H1 (cell line): ENCODE measurements around the gene TTC23. TPM values are rescaled to one million over a fixed set of nuclear protein-coding genes. Genes with fewer than 3 reads are reported as not detected.

ENCODE experiments used
- CTCF ChIA-PET: fragments of 300-600 bp; sonication (Branson Sonifier 250); formaldehyde crosslinking; loops from one replicate; lab custom pipeline; 2021; ENCODE audit not compliant: partially characterized antibody; lab: Charles Lee
- POLR2A ChIA-PET: fragments of 300-600 bp; sonication (Branson Sonifier 250); formaldehyde crosslinking; loops from one replicate; lab custom pipeline; 2021; ENCODE audit warnings: inconsistent platforms; ENCODE audit not compliant: partially characterized antibody; lab: Charles Lee
- DNase-seq, 2 experiments: peaks; one replicate each; pipeline versions ENCODE4 v3.0.0 to v3.0.0-alpha.2; 2010 to 2022; ENCODE audit warnings: low spot score in 2 of 2, low read depth in 1 of 2, mixed read lengths in 1 of 2
- FAIRE-seq: peaks from 2 replicates; lab custom pipeline; 2011; peaks lifted over from hg19 to GRCh38; lab: Jason Lieb, UNC
- H2AFZ ChIP-seq: 2 replicates; pipeline ENCODE4 v1.8.1; 2012; ENCODE audit warnings: low read length, inconsistent platforms
- H2AK5ac ChIP-seq: 2 replicates; pipeline ENCODE4 v1.6.1; 2013; ENCODE audit warnings: low read depth, low read length
- H2BK120ac ChIP-seq: replicated peaks from 2 replicates; pipeline ENCODE3; 2013; ENCODE audit warnings: low read depth, low read length, inconsistent platforms
- H2BK12ac ChIP-seq: 2 replicates; pipeline ENCODE4 v1.6.1; 2013; ENCODE audit warnings: low read depth, low read length
- H2BK15ac ChIP-seq: 2 replicates; pipeline ENCODE4 v1.6.1; 2013; ENCODE audit warnings: low read length
- H2BK20ac ChIP-seq: 2 replicates; pipeline ENCODE4 v1.6.1; 2013; ENCODE audit warnings: low read length
- H2BK5ac ChIP-seq: 2 replicates; pipeline ENCODE4 v1.6.1; 2013; ENCODE audit warnings: low read depth, low read length
- H3K14ac ChIP-seq: 2 replicates; pipeline ENCODE4 v1.6.1; 2013; ENCODE audit warnings: inconsistent platforms; ENCODE audit not compliant: insufficient read length
- H3K18ac ChIP-seq: 2 replicates; pipeline ENCODE4 v1.6.1; 2013; ENCODE audit warnings: low read length; ENCODE audit errors: extremely low read depth
- H3K23ac ChIP-seq: 2 replicates; pipeline ENCODE4 v1.6.1; 2013; ENCODE audit warnings: inconsistent platforms; ENCODE audit not compliant: insufficient read length
- H3K23me2 ChIP-seq: 2 replicates; pipeline ENCODE4 v1.6.1; 2013; ENCODE audit warnings: low read depth, low read length
- H3K27ac ChIP-seq: 2 replicates; pipeline ENCODE4 v1.6.1; 2011; ENCODE audit warnings: low read depth, low read length, inconsistent platforms
- H3K27me3 ChIP-seq, 4 experiments: replicated peaks in 1 of 4; 1 replicate in 1 of 4; 2 replicates in 3 of 4; pipeline versions ENCODE4 v1.6.1 to v1.8.1; 2011 to 2013; ENCODE audit warnings: low read length in 3 of 4, mild to moderate bottlenecking in 3 of 4, inconsistent platforms in 2 of 4, mixed read lengths in 2 of 4, moderate library complexity in 1 of 4; ENCODE audit not compliant: control insufficient read depth in 3 of 4, insufficient read depth in 3 of 4; ENCODE audit errors: extremely low read depth in 1 of 4
- H3K36me3 ChIP-seq, 4 experiments: 2 replicates each; pipeline versions ENCODE4 v1.6.1 to v1.8.1; 2011 to 2013; ENCODE audit warnings: mild to moderate bottlenecking in 4 of 4, low read length in 3 of 4, moderate library complexity in 2 of 4, control low read depth in 1 of 4, inconsistent platforms in 1 of 4; ENCODE audit not compliant: insufficient read depth in 4 of 4, control insufficient read depth in 2 of 4
- H3K4ac ChIP-seq: replicated peaks from 2 replicates; pipeline ENCODE3; 2013; ENCODE audit warnings: low read length, low read depth, mixed read lengths, inconsistent platforms; ENCODE audit not compliant: insufficient read length
- H3K4me1 ChIP-seq, 4 experiments: replicated peaks in 1 of 4; 1 replicate in 1 of 4; 2 replicates in 3 of 4; pipeline versions ENCODE4 v1.6.1 to v1.8.1; 2011 to 2013; ENCODE audit warnings: low read length in 3 of 4, inconsistent platforms in 2 of 4, mixed read lengths in 1 of 4; ENCODE audit not compliant: insufficient read depth in 4 of 4, control insufficient read depth in 3 of 4
- H3K4me2 ChIP-seq, 2 experiments: 2 replicates each; pipeline versions ENCODE4 v1.6.1 to v1.8.1; 2011 to 2013; ENCODE audit warnings: low read depth in 2 of 2, low read length in 2 of 2, control low read depth in 1 of 2, inconsistent platforms in 1 of 2, mild to moderate bottlenecking in 1 of 2; ENCODE audit not compliant: insufficient read depth in 1 of 2
- H3K4me3 ChIP-seq, 4 experiments: fragments of 200-600, 300-600 bp in 1 of 4; sonication (generic), shearing (Covaris generic), sonication (Bioruptor Twin) in 1 of 4; 2 replicates each; pipeline versions ENCODE4 v1.5.1 to v1.8.1; 2011 to 2016; ENCODE audit warnings: low read length in 4 of 4, low read depth in 3 of 4, control low read depth in 2 of 4, inconsistent platforms in 2 of 4, mild to moderate bottlenecking in 2 of 4, mixed read lengths in 1 of 4, moderate library complexity in 1 of 4; ENCODE audit not compliant: insufficient read depth in 2 of 4; ENCODE audit errors: extremely low read depth in 1 of 4
- H3K56ac ChIP-seq: replicated peaks from 2 replicates; pipeline ENCODE3; 2013; ENCODE audit warnings: low read depth, mild to moderate bottlenecking, mixed read lengths, low read length, inconsistent platforms; ENCODE audit not compliant: insufficient read length
- H3K79me1 ChIP-seq: 2 replicates; pipeline ENCODE4 v1.6.1; 2013; ENCODE audit warnings: low read depth, low read length, control low read depth
- H3K79me2 ChIP-seq, 2 experiments: 2 replicates each; pipeline versions ENCODE4 v1.6.1 to v1.8.1; 2012 to 2013; ENCODE audit warnings: low read length in 2 of 2, mild to moderate bottlenecking in 2 of 2, inconsistent platforms in 1 of 2; ENCODE audit not compliant: insufficient read depth in 2 of 2, control insufficient read depth in 1 of 2
- H3K9ac ChIP-seq, 4 experiments: replicated peaks in 1 of 4; 1 replicate in 1 of 4; 2 replicates in 3 of 4; pipeline versions ENCODE4 v1.6.1 to v1.8.1; 2011 to 2013; ENCODE audit warnings: low read depth in 3 of 4, low read length in 3 of 4, control low read depth in 2 of 4, mild to moderate bottlenecking in 2 of 4, moderate library complexity in 2 of 4, inconsistent platforms in 1 of 4; ENCODE audit errors: extremely low read depth in 1 of 4
- H3K9me3 ChIP-seq, 2 experiments: 2 replicates each; pipeline versions ENCODE4 v1.6.1 to v1.8.1; 2012 to 2013; ENCODE audit warnings: mild to moderate bottlenecking in 2 of 2, moderate library complexity in 2 of 2, control low read depth in 1 of 2, inconsistent platforms in 1 of 2, low read depth in 1 of 2, low read length in 1 of 2, mixed read lengths in 1 of 2; ENCODE audit not compliant: insufficient read depth in 2 of 2
- H4K20me1 ChIP-seq, 2 experiments: replicated peaks in 1 of 2; 2 replicates each; pipeline versions ENCODE3 to v1.8.1; 2011 to 2013; ENCODE audit warnings: inconsistent platforms in 2 of 2, low read length in 2 of 2, mild to moderate bottlenecking in 1 of 2; ENCODE audit not compliant: insufficient read depth in 2 of 2, control insufficient read depth in 1 of 2
- H4K5ac ChIP-seq: 2 replicates; pipeline ENCODE4 v1.6.1; 2013; ENCODE audit warnings: low read length, low read depth, mixed read lengths, inconsistent platforms; ENCODE audit not compliant: insufficient read length
- H4K8ac ChIP-seq: 2 replicates; pipeline ENCODE4 v1.8.0; 2013; ENCODE audit warnings: mild to moderate bottlenecking, moderate library complexity, low read length, inconsistent platforms; ENCODE audit not compliant: insufficient read depth; ENCODE audit errors: extremely low read depth
- H4K91ac ChIP-seq: replicated peaks from 2 replicates; pipeline ENCODE3; 2013; ENCODE audit warnings: low read length, mixed read lengths, inconsistent platforms; ENCODE audit not compliant: insufficient read length
- ATF2 ChIP-seq: IDR thresholded peaks from 2 replicates; pipeline ENCODE4 v1.6.1; 2012; ENCODE audit warnings: low read length, inconsistent platforms
- BCL11A ChIP-seq, 2 experiments: IDR thresholded peaks; one replicate each; pipeline ENCODE4 v1.6.1; 2011; ENCODE audit warnings: low read depth in 2 of 2, low read length in 2 of 2, mild to moderate bottlenecking in 2 of 2
- EP300 ChIP-seq, 2 experiments: IDR thresholded peaks; 1 replicate in 1 of 2; 2 replicates in 1 of 2; pipeline ENCODE4 v1.6.1; 2011 to 2012; ENCODE audit warnings: low read depth in 2 of 2, low read length in 2 of 2, mild to moderate bottlenecking in 2 of 2, borderline replicate concordance in 1 of 2, inconsistent platforms in 1 of 2, moderate library complexity in 1 of 2
- KDM1A ChIP-seq: fragments of 200-600, 300-600 bp; sonication (generic); IDR thresholded peaks from 2 replicates; pipeline ENCODE4 v1.7.1; 2016; ENCODE audit warnings: mild to moderate bottlenecking, low read length, borderline replicate concordance
- POLR2A ChIP-seq, 2 experiments: IDR thresholded peaks; 1 replicate in 1 of 2; 2 replicates in 1 of 2; pipeline ENCODE4 v1.6.1; 2011; ENCODE audit warnings: low read depth in 2 of 2, low read length in 2 of 2, mild to moderate bottlenecking in 2 of 2; ENCODE audit errors: control extremely low read depth in 1 of 2
- RAD21 ChIP-seq, 2 experiments: IDR thresholded peaks in 1 of 2; conservative IDR thresholded peaks in 1 of 2; 2 replicates each; pipeline ENCODE4 v1.6.1; 2011; ENCODE audit warnings: low read depth in 2 of 2, low read length in 2 of 2, improper control_type of control experiment in 1 of 2, inconsistent platforms in 1 of 2, mild to moderate bottlenecking in 1 of 2, moderate library complexity in 1 of 2
- RFX5 ChIP-seq: IDR thresholded peaks from 2 replicates; pipeline ENCODE4 v1.6.1; 2011; ENCODE audit warnings: low read depth, low read length, improper control_type of control experiment, borderline replicate concordance
- SP2 ChIP-seq: IDR thresholded peaks from 2 replicates; pipeline ENCODE4 v1.6.1; 2012; ENCODE audit warnings: mild to moderate bottlenecking, low read length, inconsistent platforms
- TBP ChIP-seq: IDR thresholded peaks from 2 replicates; pipeline ENCODE4 v1.6.1; 2011; ENCODE audit warnings: low read depth, low read length, improper control_type of control experiment
- WGBS, 2 experiments: shearing (Covaris generic) in 1 of 2; methylation state at CpG; one replicate each; pipeline versions ENCODE4 v1.1.6 to v1.1.7; 2013 to 2015; ENCODE audit warnings: low lambda C conversion rate in 2 of 2, mixed read lengths in 2 of 2, inconsistent platforms in 1 of 2, low coverage in 1 of 2, missing lambda C conversion rate in 1 of 2; ENCODE audit not compliant: insufficient replicate concordance in 2 of 2, insufficient coverage in 1 of 2, insufficient read length in 1 of 2; ENCODE audit errors: extremely low coverage in 1 of 2, missing lambda C conversion rate in 1 of 2; 5-methylcytosine and 5-hydroxymethylcytosine counted together
- polyA plus RNA-seq, 7 experiments: library from polyadenylated mRNA; depleted of rRNA in 3 of 7; stranded (reverse) in 5 of 7; unstranded in 2 of 7; fragments of >200 nt in 5 of 7; fragments of 200-250 nt in 2 of 7; gene quantifications; 1 replicate in 5 of 7; 2 replicates in 1 of 7; 4 replicates in 1 of 7; pipeline versions ENCODE4 v1.2.1 to v1.2.3, GENCODE V29; 2011 to 2013; ENCODE audit warnings: missing spikeins in 2 of 7, mixed read lengths in 2 of 7
- total RNA-seq: library from RNA; stranded (reverse); fragmentation: NEBNext Ultra II Directional; extraction: Animal tissue kit (Norgen Biotek cat#: 25700); gene quantifications from 2 replicates; pipeline ENCODE4 v1.2.1, GENCODE V29; 2021
- TF ChIP-seq, protein P1 (sequence below): IDR thresholded peaks from 2 replicates; pipeline ENCODE4 v1.6.1; 2011; ENCODE audit warnings: low read length, improper control_type of control experiment

TTC23 gene
- total and polyA plus RNA-seq, 2 of the 8 experiments (the other 6 are each of a cell fraction or from before 2014, with no cell fraction given), result 4.8 to 23.0 TPM

- H4K5ac ChIP-seq, result no peak overlapping the region
- ChIA-PET CTCF (interaction anchor here (1.4 to 2.5 kb wide), 3 partner anchors 12 to 95 kb away, joined by 3 to 10 read pairs (median 6); no protein-coding TSS in a partner anchor), POLR2A (interaction anchor here (2.3 kb wide), 1 partner anchor 9 kb away, joined by 6 read pairs; no protein-coding TSS in a partner anchor)
- H3K23ac ChIP-seq, result no peak overlapping the region
- H3K4me2 ChIP-seq, result no peak overlapping the region
- H3K9me3 ChIP-seq, result no peaks in the 10 kb centered on the region
- no peaks in the 10 kb centered on the region for H3K36me3 ChIP-seq
- no peak overlapping the region for H2BK20ac ChIP-seq
- H3K9ac ChIP-seq, result no peak overlapping the region
- WGBS, 2 experiments, result 88% methylated on average over 7 of the region's 7 CpGs; no CpG with 5 or more reads in 1 of the 2 experiments
- no peaks in the 10 kb centered on the region for H3K79me1 ChIP-seq
- no peak overlapping the region for H4K8ac ChIP-seq
- no peak overlapping the region for H3K18ac ChIP-seq
- no peak overlapping the region for H3K4me3 ChIP-seq
- no peak for FAIRE-seq
- no peak overlapping the region for H3K27ac ChIP-seq
- H2AFZ ChIP-seq, result no peak overlapping the region
- no peaks in the 10 kb centered on the region for H3K27me3 ChIP-seq
- H2BK120ac ChIP-seq, result no peak overlapping the region
- no peak for DNase-seq
- H4K20me1 ChIP-seq, result no peaks in the 10 kb centered on the region
- H3K14ac ChIP-seq, result no peak overlapping the region
- H2BK12ac ChIP-seq, result no peak overlapping the region
- H3K56ac ChIP-seq, result no peak overlapping the region
- no peaks in the 10 kb centered on the region for H3K79me2 ChIP-seq
- no peak overlapping the region for H3K4ac ChIP-seq
- no peak overlapping the region for H4K91ac ChIP-seq
- H3K4me1 ChIP-seq, result peaks cover 0 to 4% (median 0%) of the 10 kb centered on the region in 4 experiments; a peak in 2 of 7 replicates
- H3K23me2 ChIP-seq, result no peaks in the 10 kb centered on the region
- H2BK15ac ChIP-seq, result no peak overlapping the region
- no peak overlapping the region for H2AK5ac ChIP-seq
- H2BK5ac ChIP-seq, result no peak overlapping the region
- TF ChIP-seq POLR2A (IDR thresholded peaks at IDR 0.05; ENCODE audit: control extremely low read depth in 1 of 2, low read depth in 2 of 2, low read length in 2 of 2), result no peak
- TF ChIP-seq, protein P1, sequence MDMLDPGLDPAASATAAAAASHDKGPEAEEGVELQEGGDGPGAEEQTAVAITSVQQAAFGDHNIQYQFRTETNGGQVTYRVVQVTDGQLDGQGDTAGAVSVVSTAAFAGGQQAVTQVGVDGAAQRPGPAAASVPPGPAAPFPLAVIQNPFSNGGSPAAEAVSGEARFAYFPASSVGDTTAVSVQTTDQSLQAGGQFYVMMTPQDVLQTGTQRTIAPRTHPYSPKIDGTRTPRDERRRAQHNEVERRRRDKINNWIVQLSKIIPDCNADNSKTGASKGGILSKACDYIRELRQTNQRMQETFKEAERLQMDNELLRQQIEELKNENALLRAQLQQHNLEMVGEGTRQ, result no peak
- TF ChIP-seq KDM1A, result no peak
- TF ChIP-seq TBP, result no peak
- TF ChIP-seq ATF2, result no peak
- TF ChIP-seq EP300 (IDR thresholded peaks at IDR 0.05; ENCODE audit: borderline replicate concordance in 1 of 2, low read depth in 2 of 2, low read length in 2 of 2), result no peak
- no peak for TF ChIP-seq RFX5
- TF ChIP-seq BCL11A (IDR thresholded peaks at IDR 0.05; ENCODE audit: low read depth in 2 of 2, low read length in 2 of 2), result no peak
- no peak for TF ChIP-seq SP2
- no peak for TF ChIP-seq RAD21 (IDR thresholded peaks at IDR 0.05 in 1 of 2, conservative IDR thresholded peaks at IDR 0.05 in 1 of 2; ENCODE audit: low read depth in 2 of 2, low read length in 2 of 2)
Observed at GRCh38 chr15:99118258-99118632, 131.1 kb downstream of the TTC23 start.
